Right lobe of liver (tissue), 6 donors: ENCODE measurements around the gene TXNDC8. TPM values are rescaled to one million over a fixed set of nuclear protein-coding genes. Genes with fewer than 3 reads are reported as not detected.

ENCODE experiments used
- ATAC-seq, 4 donors: fragments of 200-7000 bp; cut with Tn5 transposase; one replicate each; pipeline ENCODE4 v1.9.1; 2020; ENCODE audit warnings: mild to moderate bottlenecking in 4 of 4, moderate library complexity in 4 of 4
- DNase-seq, 3 donors: peaks; one replicate each; pipeline ENCODE4 v3.0.0-alpha.2; 2020
- H3K27ac ChIP-seq, 3 donors: fragments of 200-600 bp; one replicate each; pipeline ENCODE4 v1.8.0; 2022
- H3K27me3 ChIP-seq, 2 donors: fragments of 200-600 bp; one replicate each; pipeline ENCODE4 v1.8.0; 2022
- H3K36me3 ChIP-seq, 4 donors: fragments of 200-600 bp; sonication (generic) in 1 of 4; one replicate each; pipeline versions ENCODE4 v1.5.1 to v1.8.0; 2017 to 2022; ENCODE audit warnings: control low read depth in 1 of 4
- H3K4me1 ChIP-seq, 4 donors: fragments of 200-600 bp; sonication (generic) in 1 of 4; one replicate each; pipeline versions ENCODE4 v1.5.1 to v1.8.0; 2017 to 2022; ENCODE audit warnings: control low read depth in 1 of 4
- H3K4me3 ChIP-seq, 3 donors: fragments of 200-600 bp; one replicate each; pipeline ENCODE4 v1.8.0; 2022
- H3K9me3 ChIP-seq, 4 donors: fragments of 200-600 bp; sonication (generic) in 1 of 4; one replicate each; pipeline versions ENCODE4 v1.5.1 to v1.8.0; 2017 to 2022; ENCODE audit warnings: control low read depth in 1 of 4
- CTCF ChIP-seq, 4 donors: fragments of 200-600 bp in 3 of 4; fragments of 450-650 bp in 1 of 4; IDR thresholded peaks; one replicate each; pipeline versions ENCODE4 v1.5.1 to v1.8.0; 2016 to 2022; ENCODE audit warnings: antibody characterized with exemption in 4 of 4, mild to moderate bottlenecking in 2 of 4
- POLR2A ChIP-seq: fragments of 450-650 bp; IDR thresholded peaks from one replicate; pipeline ENCODE4 v1.6.1; 2017; ENCODE audit warnings: antibody characterized with exemption, mild to moderate bottlenecking
- WGBS: methylation state at CpG from one replicate; pipeline ENCODE4 v1.1.6; 2018; ENCODE audit warnings: low coverage, low lambda C conversion rate; ENCODE audit not compliant: insufficient coverage; ENCODE audit errors: missing lambda C conversion rate; 5-methylcytosine and 5-hydroxymethylcytosine counted together
- intact Hi-C, 2 donors: fragments of 100-400 bp; cut with DNase I; formaldehyde crosslinking; loops; one replicate each; pipeline versions ENCODE4 v1.11.2 to v1.14.1; 2022
- small RNA-seq, 2 experiments: library from RNA; depleted of rRNA; stranded (forward); fragments of <200 nt; gene quantifications; one replicate each; pipeline ENCODE3, GENCODE V24; 2016
- total RNA-seq, 6 experiments: library from RNA; depleted of rRNA in 2 of 6; stranded (reverse); fragments of >200 nt in 2 of 6; fragmentation: NEBNext Ultra II Directional in 3 of 6; extraction: Animal tissue kit (Norgen Biotek cat#: 25700) in 3 of 6; gene quantifications; one replicate each; pipeline versions ENCODE4 v1.1.0 to v1.2.4, GENCODE V29; 2016 to 2023
- donor health status: DM: no; HTN: yes; CAD: no.
- donor health status: DM: no; HTN: no; CAD: no.
- donor health status: DM: no; HTN: no; CAD: no.
- donor health status: DM: no; HTN: yes; CAD: no.
- donor health status: DM: no; HTN: yes; CAD: no.

Gene TXNDC8
- total RNA-seq, 6 experiments from 2014 or later = not detected

GRCh38 chr9:110254500-110254899, 83.2 kb downstream of the TXNDC8 start:
- Histone ChIP-seq H3K27me3 (no peaks in the 10 kb centered on the region), H3K9me3 (no peaks in the 10 kb centered on the region), H3K36me3 (peaks cover 0 to 8% (median 2%) of the 10 kb centered on the region in 4 donors), H3K27ac (peak overlapping the region; percentile 89 to 96 (median 94)), H3K4me3 (peak overlapping the region; percentile 86 to 95 (median 89)), H3K4me1 (peaks cover 0 to 57% (median 8%) of the 10 kb centered on the region in 4 donors)
- no peak for DNase-seq
- 40% methylated on average over 2 of the region's 2 CpGs for WGBS
- intact Hi-C loops = no loop called here
- no peak for TF ChIP-seq POLR2A
- no peak for TF ChIP-seq CTCF (IDR thresholded peaks at IDR 0.05)
- no peak for ATAC-seq

Small RNA genes lying within 50 kb of the gene (small RNA-seq; reads per million reads assigned to genes)
- gene RNU6-1039P = 0 reads per million in 2 experiments

Other genes with a start within 250 kb of the TXNDC8 start
- 1 to 10 TPM in 2 of 6 experiments, under 1 TPM in 2, not detected in 2; 0.06 to 3.5 (median 0.74) TPM for gene C9orf152, start 129.7 kb downstream of the TXNDC8 start, total RNA-seq
- 100 to 1,000 TPM; 125 to 287 (median 216) TPM for gene TXN, start 81.4 kb downstream of the TXNDC8 start, total RNA-seq
- gene SVEP1, start 241.9 kb upstream of the TXNDC8 start, total RNA-seq = 1 to 10 TPM; 1.6 to 7.8 (median 4.6) TPM